ENCODE data around the gene TM4SF1.

TM4SF1 gene

DNA sequence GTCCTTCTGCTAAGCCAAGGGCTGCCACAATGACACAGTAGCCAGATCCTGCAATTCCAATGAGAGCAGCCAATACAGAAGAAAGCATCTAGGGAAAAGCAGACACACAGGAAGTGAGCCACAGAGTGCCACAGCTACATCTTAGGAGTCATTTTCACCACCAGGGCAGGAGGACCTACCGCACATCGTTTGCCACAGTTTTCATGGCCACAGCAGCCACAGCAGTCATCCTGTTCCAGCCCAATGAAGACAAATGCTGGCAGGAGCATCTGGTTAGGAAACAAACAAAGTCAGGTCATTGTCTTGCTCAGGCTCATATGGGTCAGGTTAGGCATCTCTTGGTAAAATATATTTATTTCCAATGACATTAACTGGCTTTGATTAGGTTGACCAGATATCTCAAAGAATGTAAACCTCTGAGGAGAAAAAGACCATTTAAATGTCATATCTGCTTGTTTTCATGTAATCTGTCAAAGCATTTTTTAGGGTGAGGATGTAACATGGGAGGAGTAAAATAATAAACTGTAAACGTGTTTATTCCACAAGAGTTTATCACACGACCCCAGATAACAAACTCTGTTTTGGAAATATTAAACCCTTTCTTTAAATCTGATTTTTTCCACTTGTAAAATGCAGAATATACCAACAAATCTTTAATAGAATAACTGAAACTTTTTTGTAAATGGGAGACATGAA, 1.8 kb downstream of the TM4SF1 start:
- no peak for DNase-seq (ENCODE audit: low read depth in 2 of 2)

- no peak for DNase-seq (ENCODE audit: low read depth in 2 of 2)
These were observed 2.5 kb downstream of the TM4SF1 start for GRCh38 chr3:149374793-149375500.

GRCh38 chr3:149374391-149374790, 3.1 kb downstream of the TM4SF1 start:
- DNase-seq (ENCODE audit: low read depth in 2 of 2), result no peak

DNA sequence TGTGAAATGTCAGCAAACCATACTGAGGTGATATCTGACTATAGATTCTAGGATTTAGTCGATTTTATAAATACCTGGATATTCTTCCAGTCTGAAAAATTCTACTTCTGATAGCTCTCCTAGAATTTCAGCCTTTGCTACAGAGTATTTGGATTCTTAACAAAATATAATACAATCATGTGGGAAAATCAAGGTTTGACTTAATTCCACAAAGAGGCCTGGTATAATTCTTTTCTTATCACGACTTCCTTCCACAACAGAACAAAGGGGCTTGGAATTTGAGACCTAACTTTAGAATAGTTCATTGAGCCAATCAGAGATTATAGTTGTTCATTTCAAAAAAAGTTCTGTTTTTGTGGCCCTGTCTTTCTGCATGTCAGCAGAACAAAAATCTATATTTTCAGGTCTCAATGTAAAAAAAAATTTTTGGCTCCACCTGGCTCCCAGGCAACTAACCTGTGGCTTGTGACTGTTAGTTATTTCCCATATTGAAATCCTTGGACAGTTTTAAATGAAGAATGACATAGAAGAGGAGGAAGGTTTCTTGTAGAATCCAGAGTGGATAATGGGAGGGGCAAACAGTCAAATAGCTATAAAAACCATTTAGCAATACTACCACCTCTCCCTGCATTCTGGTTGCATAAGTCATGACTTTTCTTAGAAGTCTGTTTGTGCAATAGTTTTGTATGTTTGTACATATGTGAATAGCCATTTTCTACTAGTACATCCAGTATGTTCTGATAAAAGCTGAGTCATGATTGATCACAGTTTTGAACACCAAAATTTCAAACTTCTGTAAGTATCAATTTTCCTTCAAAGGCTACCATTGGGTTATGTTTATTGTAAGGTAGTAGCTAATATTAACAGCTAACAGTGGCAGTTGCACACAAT, 4.0 kb downstream of the TM4SF1 start:
- no peak for DNase-seq (ENCODE audit: low read depth in 2 of 2)

DNA sequence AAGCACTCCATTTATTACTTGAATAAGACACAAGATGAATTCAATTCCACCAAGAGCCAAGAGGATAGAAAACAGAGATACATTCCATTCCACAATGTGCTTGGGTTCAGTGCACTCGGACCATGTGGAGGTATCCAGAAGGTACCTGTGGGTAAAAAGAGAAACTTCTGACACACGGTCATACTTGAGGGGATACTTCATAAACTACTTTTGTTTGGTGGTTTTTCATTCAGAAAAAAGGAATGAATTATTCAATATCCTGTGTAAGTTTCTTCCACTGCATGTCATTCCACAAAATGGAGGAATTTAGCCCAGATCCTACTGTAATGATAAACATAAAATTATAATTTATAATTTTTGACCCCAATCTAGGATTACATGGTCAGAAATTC, 5.7 kb downstream of the TM4SF1 start:
- no peak for DNase-seq (ENCODE audit: low read depth in 2 of 2)

DNA sequence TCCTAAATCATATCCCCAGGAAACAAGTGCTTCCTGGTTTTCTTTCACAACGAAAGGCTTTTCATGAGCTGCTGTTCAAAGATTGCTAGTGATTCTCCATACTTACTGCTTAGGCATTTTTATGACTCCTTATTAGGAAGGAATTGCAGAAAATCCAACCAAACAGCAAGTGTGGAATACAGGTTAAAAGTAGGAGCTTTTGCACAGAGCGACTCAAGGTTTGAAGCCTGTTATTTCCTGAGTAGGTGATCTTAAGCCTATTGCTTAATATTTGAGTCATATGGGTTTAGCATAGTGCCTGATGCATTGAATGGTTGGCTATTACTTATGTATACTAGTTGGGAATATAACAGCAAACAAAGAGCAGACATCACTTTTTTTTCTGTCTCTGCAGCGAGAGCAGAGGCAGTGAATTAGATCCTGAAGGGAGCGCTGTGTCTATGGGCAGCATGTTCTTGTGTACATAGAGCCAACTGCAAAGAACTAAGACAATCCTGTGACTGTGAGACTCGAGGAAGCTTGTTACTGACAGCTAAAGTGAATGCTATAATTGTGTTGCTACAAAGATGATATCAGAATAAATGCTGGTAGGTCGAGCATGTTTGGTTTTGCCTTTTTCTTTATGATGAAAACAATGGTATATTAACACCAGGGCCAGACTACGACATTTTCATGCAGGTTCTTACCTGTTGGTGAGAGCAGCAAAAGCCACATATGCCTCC, 6.3 kb downstream of the TM4SF1 start:
- DNase-seq (ENCODE audit: low read depth in 2 of 2), result no peak

DNA sequence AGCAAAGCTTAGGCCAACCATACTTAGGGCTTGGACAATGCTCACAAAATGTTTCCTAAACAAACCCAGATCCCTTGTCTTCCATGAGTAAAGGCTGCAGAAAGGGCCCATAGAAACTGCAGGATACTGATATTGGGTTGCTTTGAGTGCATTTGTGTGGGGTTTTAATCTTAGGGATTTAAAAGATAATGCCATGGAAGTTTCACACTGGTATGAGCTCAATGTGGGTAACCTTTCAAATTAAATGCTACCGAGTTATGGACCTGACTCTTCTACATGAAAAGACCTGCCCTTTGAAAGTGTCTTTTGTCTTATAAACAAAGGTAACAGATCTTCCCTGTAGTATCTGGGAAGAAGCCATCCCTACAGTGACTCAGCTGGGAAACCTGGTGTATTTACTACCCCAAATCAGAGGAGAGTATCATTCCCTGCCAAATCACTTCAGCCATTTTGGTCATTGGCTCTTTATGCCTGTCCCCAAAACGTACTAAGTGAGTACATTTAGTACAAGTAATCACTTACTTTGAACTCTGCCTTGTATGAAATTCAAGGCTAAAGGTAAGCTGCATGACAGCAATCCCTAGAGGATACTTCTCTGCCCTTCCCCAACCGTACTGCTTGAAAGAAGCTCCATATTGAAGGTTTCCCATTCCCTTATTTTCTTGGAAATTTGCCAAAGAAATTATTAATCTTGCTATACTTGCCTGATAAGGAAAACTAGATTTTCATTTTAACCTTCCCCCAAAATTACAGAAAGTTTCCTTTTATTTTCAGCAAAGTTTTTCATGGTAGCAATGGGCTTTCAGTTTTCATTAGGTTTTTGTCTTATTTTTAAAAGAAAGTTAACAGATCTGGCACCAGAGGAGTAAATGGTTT, 7.2 kb downstream of the TM4SF1 start:
- DNase-seq (ENCODE audit: low read depth in 2 of 2), result no peak

- DNase-seq (ENCODE audit: low read depth in 2 of 2), result no peak
These were observed 8.6 kb downstream of the TM4SF1 start for GRCh38 chr3:149368674-149369497.

DNA sequence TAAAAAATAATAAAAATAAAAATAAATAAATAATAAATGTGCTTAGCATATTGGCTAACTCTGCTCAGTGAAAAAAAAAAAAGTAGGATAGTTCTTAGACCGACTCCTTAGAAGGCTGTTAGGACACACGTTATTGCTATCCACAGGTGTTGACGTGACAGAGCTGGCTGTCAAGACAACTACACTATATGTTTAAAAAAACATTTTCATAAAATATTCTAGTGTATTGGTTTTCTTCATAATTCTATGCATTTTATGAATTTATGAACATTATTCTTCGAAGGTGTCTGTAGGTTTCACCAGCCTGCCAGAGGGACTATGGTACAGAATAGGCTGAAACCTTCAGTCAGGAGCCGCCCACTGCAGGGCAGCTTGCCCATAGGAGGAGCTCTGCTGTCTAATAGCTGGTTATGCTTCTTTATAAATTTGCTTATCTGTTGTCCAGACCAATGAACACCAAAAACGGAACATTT, 9.2 kb downstream of the TM4SF1 start:
- no peak for DNase-seq (ENCODE audit: low read depth in 2 of 2)

- DNase-seq (ENCODE audit: low read depth in 2 of 2), result no peak
These were observed 10.3 kb downstream of the TM4SF1 start for GRCh38 chr3:149366941-149367840.

- no peak for DNase-seq (ENCODE audit: low read depth in 2 of 2)
These were observed 11.4 kb downstream of the TM4SF1 start for GRCh38 chr3:149366031-149366430.

- no peak for DNase-seq (ENCODE audit: low read depth in 2 of 2)
These were observed 12.8 kb downstream of the TM4SF1 start for GRCh38 chr3:149364624-149365023.

DNA sequence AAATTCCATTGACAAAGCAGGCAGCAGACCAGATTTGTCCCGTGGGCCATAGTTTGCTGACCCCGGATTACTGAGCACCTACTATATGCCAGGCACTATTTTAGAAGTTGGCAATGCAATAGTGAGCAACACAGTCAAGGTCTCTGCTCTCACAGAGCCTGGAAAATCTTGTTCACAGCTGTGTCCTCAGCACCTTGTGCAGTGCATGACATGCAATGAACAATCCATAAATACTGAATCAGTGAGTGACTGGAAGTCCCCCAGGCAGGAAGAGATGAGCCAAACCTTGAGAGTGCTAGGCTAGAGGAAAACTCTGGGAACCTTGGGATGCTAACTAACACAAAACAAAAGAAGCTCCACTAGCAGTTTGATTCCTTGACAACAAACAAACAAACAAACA, 14.4 kb downstream of the TM4SF1 start:
- DNase-seq (ENCODE audit: low read depth in 2 of 2), result no peak

DNA sequence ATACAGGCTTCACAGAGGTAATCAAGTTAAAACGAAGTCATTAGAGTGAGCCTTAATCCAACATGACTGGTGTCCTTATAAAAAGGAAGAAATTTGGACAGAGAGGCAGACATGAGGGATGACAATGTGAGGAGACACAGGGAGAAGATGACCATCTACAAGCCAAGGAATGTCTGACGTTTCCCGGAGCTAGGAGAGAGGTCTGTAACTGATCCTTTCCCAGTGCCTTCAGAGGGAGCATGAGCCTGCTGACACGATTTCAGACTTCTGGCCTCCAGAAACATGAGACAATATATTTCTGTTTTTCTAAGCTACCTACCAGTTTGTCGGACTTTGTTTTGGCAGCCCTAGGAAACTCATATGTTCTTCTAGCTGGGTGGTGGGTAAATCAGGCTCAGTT, 15.1 kb downstream of the TM4SF1 start:
- no peak for DNase-seq (ENCODE audit: low read depth in 2 of 2)

- no peak for DNase-seq (ENCODE audit: low read depth in 2 of 2)
These were observed 20.8 kb downstream of the TM4SF1 start for GRCh38 chr3:149356630-149357029.

GRCh38 chr3:149356044-149356592, 21.3 kb downstream of the TM4SF1 start:
- no peak for DNase-seq (ENCODE audit: low read depth in 2 of 2)

DNA sequence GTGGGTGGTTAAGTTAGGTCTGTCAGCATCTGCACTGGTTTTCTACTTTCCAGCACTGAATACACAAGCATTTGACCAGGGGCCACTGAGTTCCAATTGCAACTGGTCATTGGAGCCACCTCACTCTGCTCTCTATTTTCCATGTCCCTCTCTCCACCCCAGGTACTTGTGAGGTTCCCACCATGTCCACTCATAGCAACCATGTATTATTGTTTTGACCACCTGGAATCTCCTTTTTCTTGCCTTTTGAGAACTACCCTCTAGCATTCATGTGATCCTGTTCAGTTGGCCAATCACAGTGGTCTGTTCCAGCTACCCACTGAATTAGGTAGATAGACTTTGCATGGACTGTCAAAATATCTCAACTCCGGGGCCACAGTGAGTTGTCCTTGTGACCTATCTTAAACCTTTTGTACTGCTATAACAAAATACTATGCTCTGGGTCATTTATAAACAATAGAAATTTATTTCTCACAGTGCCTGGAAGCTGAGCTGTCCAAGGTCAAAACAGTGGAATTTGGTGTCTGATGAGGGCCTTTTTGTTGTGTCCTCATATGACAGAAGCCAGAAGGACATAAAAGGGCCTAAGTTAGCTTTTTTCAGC, 23.8 kb downstream of the TM4SF1 start:
- no peak for DNase-seq (ENCODE audit: low read depth in 2 of 2)

- no peak for DNase-seq (ENCODE audit: low read depth in 2 of 2)
These were observed 24.9 kb downstream of the TM4SF1 start for GRCh38 chr3:149352556-149352955.
